Measurements from ENCODE around the gene TOR4A. TPM values are rescaled to one million over a fixed set of nuclear protein-coding genes. Genes with fewer than 3 reads are reported as not detected.

TOR4A gene
- total and polyA plus RNA-seq, 7 donors = 3.8 to 33.0 (median 4.3) TPM

DNA sequence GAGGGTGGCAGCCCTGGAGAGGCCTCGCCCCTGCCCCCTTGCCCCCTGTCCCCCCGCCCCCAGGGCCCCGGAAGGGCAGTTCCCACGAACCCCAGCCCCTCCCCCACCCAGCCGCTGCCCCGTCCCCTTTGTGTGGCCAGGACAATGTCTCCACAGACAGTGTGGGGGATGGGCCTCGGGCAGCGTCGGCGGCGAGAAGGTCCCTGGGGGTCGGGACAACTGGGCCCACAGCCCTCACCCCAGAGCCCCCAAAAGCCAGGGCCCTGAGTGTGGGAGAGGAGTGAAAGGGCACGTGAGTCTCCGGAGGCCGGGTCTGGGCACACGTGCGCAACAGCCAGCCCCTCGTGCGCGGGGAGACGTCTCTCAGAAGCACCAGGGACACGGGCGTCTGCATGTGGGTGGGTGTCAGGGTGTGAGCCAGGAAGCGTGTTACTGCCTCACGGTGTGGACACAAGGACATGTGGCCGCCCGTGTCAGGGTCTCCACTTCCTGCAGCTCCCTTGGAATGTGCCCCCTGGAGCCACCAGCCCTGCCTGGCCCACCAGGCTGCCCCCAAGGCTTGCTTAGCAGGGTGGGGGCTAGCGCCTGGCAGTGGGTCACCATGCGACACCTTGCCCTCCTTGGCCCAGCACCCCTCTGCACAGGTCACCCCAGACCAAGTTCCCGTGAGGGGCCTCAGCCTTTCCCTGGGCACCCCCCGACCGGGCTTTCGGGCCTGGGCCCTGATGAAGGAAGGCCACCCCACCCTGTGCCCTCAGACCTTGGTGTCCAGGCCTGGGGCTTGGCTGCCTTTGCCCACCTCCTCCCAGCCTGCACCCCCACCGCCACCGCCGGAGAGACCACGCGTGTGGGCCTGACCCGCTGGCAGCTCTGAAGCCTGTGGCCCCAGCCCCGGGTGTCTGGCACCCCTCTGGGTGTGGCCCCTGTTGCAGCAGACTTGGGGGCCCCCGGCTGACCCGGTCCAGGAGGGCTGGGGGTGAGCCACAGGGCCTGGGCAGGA, 37.3 kb downstream of the TOR4A start:
- Histone ChIP-seq H3K36me3 (no peaks in the 10 kb centered on the region), H3K9me3 (no peaks in the 10 kb centered on the region), H3K27ac (peak overlapping the region in 1 of 4 donors; percentile 45), H3K4me3 (no peak overlapping the region), H3K4me1 (peaks cover 0 to 22% (median 15%) of the 10 kb centered on the region in 4 donors), H3K27me3 (peaks cover 13 to 29% (median 29%) of the 10 kb centered on the region in 3 donors)
- DNase-seq = peak; percentile 61
- intact Hi-C loops (cut with DNase I) = no loop called here
- 60 to 76% methylated on average over 42 of the region's 42 CpGs for WGBS, 2 donors
- no peak for TF ChIP-seq POLR2AphosphoS5 (IDR thresholded peaks at IDR 0.05)
- TF ChIP-seq, protein P1, sequence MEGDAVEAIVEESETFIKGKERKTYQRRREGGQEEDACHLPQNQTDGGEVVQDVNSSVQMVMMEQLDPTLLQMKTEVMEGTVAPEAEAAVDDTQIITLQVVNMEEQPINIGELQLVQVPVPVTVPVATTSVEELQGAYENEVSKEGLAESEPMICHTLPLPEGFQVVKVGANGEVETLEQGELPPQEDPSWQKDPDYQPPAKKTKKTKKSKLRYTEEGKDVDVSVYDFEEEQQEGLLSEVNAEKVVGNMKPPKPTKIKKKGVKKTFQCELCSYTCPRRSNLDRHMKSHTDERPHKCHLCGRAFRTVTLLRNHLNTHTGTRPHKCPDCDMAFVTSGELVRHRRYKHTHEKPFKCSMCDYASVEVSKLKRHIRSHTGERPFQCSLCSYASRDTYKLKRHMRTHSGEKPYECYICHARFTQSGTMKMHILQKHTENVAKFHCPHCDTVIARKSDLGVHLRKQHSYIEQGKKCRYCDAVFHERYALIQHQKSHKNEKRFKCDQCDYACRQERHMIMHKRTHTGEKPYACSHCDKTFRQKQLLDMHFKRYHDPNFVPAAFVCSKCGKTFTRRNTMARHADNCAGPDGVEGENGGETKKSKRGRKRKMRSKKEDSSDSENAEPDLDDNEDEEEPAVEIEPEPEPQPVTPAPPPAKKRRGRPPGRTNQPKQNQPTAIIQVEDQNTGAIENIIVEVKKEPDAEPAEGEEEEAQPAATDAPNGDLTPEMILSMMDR (IDR thresholded peaks at IDR 0.05) = no peak
- TF ChIP-seq EP300 (IDR thresholded peaks at IDR 0.05) = no peak
- TF ChIP-seq POLR2A (IDR thresholded peaks at IDR 0.05) = no peak

DNA sequence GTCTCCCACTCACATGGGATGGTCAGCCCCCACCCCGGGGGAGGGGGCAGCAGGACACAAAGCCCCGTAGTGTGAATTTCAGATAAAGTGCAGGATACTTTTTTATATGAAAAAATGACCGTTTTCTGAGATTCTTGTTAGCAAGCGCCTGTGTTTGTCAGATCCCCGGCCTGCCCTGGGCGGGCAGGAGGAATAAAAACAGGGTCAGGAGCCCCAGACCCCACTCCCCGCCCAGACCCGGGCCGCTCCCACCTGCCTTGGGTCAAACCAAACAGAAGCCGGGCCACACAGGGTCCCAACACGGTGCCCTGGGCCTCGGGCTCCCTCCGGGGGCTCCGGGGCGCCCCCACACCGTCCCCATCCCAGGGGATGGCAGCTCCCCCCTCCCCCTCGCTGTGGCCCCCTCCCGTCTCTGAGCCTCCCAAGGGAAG, 38.1 kb downstream of the TOR4A start:
- intact Hi-C loops (cut with DNase I) = no loop called here
- TF ChIP-seq POLR2AphosphoS5 (IDR thresholded peaks at IDR 0.05) (no peak), POLR2A (IDR thresholded peaks at IDR 0.05) (no peak), EP300 (IDR thresholded peaks at IDR 0.05) (no peak)
- TF ChIP-seq, protein P1 (IDR thresholded peaks at IDR 0.05) = no peak
- Histone ChIP-seq H3K27ac (peak overlapping the region in 1 of 4 donors; percentile 45), H3K4me3 (peak overlapping the region in 3 of 4 donors; percentile 6 to 39 (median 35)), H3K4me1 (peaks cover 0 to 23% (median 15%) of the 10 kb centered on the region in 4 donors), H3K27me3 (peaks cover 13 to 29% (median 28%) of the 10 kb centered on the region in 3 donors), H3K9me3 (no peaks in the 10 kb centered on the region), H3K36me3 (no peaks in the 10 kb centered on the region)
- no peak for DNase-seq
- 13 to 31% methylated on average over 18 of the region's 18 CpGs for WGBS, 2 donors

DNA sequence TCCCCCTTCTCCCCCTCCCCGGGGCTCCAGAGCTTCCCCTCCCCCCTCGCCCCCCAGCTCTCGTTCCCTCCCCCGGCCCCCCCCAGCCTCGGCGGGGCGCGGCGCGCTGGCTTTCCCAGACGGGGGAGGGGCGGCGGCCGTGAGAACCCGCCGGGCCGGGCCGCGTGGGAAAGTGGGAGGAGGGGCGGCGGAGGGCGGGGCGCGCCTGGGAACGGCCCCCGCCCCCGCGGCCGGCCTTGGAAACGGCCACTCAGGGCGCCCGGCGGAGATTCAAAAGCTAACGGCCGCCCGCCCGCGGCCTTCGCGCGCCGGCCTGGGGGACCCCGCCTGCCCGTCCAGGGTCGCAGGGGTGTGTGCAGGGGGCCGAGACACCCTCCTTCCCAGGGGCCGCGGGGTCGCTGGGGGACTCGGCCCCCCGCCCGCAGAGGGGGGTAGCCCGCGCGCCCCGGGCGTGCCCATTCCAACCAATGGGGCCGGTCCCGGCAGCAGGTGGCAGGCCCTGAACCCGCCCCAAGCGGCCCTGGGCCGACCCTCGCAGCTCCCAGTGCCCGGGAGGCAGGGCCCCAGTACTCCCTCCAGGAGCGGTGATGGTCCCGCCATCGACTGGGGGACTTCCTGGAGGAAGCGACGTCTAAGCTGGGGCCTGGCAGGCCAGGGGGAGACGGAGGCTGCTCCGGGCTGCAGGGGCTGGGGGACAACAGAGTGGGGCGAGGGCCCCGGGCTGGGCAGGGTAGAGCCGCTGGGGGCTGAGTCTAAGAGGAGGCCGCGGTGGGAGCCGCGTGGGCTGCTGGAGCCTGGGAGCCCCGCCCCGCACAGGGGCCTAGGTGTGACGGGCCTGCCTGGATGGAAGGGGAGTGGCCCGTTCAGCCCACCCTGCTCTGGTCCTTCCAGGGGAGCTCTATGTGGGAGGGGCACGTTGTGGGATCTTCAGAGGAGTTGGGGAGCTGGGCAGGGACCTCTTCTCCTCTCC, 38.8 kb downstream of the TOR4A start:
- H3K27me3 ChIP-seq = peaks cover 13 to 29% (median 28%) of the 10 kb centered on the region in 3 donors
- no peak for TF ChIP-seq EP300 (IDR thresholded peaks at IDR 0.05)
- no peak for TF ChIP-seq POLR2AphosphoS5 (IDR thresholded peaks at IDR 0.05)
- TF ChIP-seq POLR2A (IDR thresholded peaks at IDR 0.05) = no peak
- TF ChIP-seq, protein P1 (IDR thresholded peaks at IDR 0.05) = no peak
- no peaks in the 10 kb centered on the region for H3K36me3 ChIP-seq
- peak overlapping the region in 3 of 4 donors; percentile 6 to 39 (median 35) for H3K4me3 ChIP-seq
- peaks cover 0 to 26% (median 15%) of the 10 kb centered on the region in 4 donors for H3K4me1 ChIP-seq
- intact Hi-C loops (cut with DNase I) = no loop called here
- peak; percentile 62 for DNase-seq
- 2 to 4% methylated on average over 82 to 83 of the region's 83 CpGs for WGBS, 2 donors
- H3K27ac ChIP-seq = peak overlapping the region in 1 of 4 donors; percentile 45
- no peaks in the 10 kb centered on the region for H3K9me3 ChIP-seq

DNA sequence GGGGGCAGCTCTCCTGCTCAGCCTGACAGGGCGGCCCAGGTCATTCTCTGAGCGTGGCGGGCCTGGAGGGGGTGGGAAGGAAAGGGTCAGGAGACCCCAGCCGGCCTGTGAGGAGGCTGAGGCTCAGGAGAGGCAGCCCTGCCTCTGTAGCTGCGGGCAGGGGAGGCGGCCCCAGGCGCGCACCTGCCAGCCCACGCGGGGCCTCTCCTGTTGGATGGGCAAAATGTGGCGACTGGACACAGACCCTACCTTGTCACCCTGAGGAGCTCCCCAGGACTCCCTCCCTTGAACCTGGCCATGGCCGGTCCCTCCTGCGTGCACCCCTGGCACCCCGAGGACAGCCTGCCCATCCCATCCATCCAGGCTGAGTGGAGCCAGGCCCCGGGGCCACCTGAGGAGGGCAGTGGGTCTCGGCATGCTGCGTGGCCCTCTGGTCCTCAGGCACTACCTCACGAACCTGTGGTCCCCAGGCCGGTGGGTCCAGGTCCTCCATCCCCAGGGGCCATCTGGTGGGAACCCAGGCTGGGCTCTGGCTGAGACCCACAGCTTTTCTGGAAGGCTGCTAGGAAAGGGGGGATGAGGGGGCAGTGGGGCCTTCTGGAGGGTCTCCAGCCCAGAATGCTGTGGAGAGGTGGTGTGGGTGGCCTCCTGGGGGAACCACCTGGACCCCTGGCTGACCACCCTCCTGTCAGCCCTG, 39.6 kb downstream of the TOR4A start:
- H3K27ac ChIP-seq = no peak overlapping the region
- H3K4me1 ChIP-seq = peaks cover 0 to 26% (median 15%) of the 10 kb centered on the region in 4 donors

More for the DNA sequence above, 39.6 kb downstream of the TOR4A start:
- peak; percentile 48 for DNase-seq
- TF ChIP-seq, protein P1 (IDR thresholded peaks at IDR 0.05) = no peak
- TF ChIP-seq POLR2A (IDR thresholded peaks at IDR 0.05) (no peak), EP300 (IDR thresholded peaks at IDR 0.05) (no peak)
- intact Hi-C loops (cut with DNase I) = no loop called here
- Histone ChIP-seq H3K9me3 (no peaks in the 10 kb centered on the region), H3K4me3 (no peak overlapping the region), H3K27me3 (peaks cover 13 to 29% (median 28%) of the 10 kb centered on the region in 3 donors), H3K36me3 (no peaks in the 10 kb centered on the region)
- WGBS, 2 donors = 85 to 93% methylated on average over 19 of the region's 19 CpGs
